Rectal smooth muscle tissue (tissue), 1 donor: ENCODE measurements around the gene ADGRB3.

ENCODE experiments used
- H3K27ac ChIP-seq: one replicate; pipeline ENCODE4 v1.7.0; 2013; ENCODE audit warnings: low read depth, low read length, inconsistent platforms
- H3K27me3 ChIP-seq: one replicate; pipeline ENCODE4 v1.7.0; 2013; ENCODE audit warnings: low read length; ENCODE audit not compliant: control insufficient read depth, insufficient read depth
- H3K36me3 ChIP-seq: one replicate; pipeline ENCODE4 v1.7.0; 2013; ENCODE audit warnings: low read length; ENCODE audit not compliant: control insufficient read depth, insufficient read depth
- H3K4me1 ChIP-seq: one replicate; pipeline ENCODE4 v1.7.0; 2013; ENCODE audit warnings: low read length; ENCODE audit not compliant: control insufficient read depth, insufficient read depth
- H3K4me3 ChIP-seq: one replicate; pipeline ENCODE4 v1.7.0; 2013; ENCODE audit warnings: low read length
- H3K9ac ChIP-seq: one replicate; pipeline ENCODE4 v1.7.0; 2013; ENCODE audit warnings: low read length

ADGRB3 gene

DNA sequence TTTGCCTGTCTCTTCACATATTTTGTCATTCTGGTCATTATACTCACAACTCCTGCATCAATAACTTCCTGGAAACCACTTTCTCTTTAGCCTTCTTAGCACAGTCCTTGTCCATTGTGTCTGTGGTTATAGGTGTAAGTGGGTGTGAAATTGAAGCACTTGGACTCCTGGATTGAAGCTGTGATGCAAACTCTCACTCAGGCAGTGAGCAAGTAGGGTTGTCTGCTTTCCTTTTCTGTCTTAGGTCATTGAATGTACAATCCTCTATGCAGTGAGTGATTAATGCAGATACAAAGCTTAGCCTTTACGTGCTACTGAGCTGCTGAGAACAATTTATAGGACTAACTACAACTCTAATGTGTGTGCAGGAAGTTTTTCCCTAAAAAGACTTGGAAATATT lies 54.8 kb downstream of the ADGRB3 start:
- Histone ChIP-seq H3K9ac (no peak overlapping the region), H3K36me3 (no peaks in the 10 kb centered on the region), H3K27ac (no peak overlapping the region), H3K4me3 (no peak overlapping the region), H3K27me3 (no peaks in the 10 kb centered on the region), H3K4me1 (no peaks in the 10 kb centered on the region)

DNA sequence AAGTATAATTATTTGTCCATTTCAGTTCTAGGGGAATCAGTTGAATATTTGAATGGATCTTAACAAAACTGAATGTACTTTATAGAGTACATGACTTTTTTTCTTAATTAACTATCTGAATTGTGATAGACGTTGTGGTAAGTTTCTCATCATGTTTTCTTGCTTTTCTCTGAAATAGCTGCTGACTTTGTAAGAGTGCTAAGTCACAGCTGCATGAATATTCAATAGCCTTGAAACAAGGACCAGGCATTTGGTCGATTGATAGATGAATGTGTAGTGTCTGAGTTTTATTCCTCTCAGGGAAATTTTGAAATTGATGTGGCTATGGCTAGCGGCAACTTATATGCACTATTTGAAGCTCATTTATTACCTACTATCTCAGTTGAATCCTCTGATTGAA lies 56.0 kb downstream of the ADGRB3 start:
- no peak overlapping the region for H3K9ac ChIP-seq
- no peak overlapping the region for H3K27ac ChIP-seq
- no peaks in the 10 kb centered on the region for H3K36me3 ChIP-seq
- H3K4me1 ChIP-seq, result no peaks in the 10 kb centered on the region
- no peaks in the 10 kb centered on the region for H3K27me3 ChIP-seq
- H3K4me3 ChIP-seq, result no peak overlapping the region

DNA sequence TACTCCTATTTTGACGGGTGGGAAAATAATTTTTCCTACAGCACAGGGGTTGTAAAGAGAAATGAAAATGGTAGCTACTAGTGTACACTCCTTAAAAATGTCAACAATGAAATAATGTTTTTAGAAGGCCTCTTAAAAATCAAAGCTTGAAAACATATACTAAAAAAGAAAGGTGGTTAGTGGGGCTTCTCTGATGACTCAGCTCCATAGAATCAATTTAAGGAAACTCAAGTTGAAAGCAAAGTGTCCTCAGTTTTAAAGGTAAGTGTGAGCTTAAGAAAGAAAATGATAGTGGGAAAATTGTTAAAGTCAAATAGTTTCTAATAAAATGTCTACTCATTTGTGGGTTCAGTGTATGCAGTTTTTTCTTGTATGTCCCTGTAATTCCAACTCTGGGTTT lies 58.2 kb downstream of the ADGRB3 start:
- H3K36me3 ChIP-seq, result no peaks in the 10 kb centered on the region
- H3K4me3 ChIP-seq, result no peak overlapping the region
- no peaks in the 10 kb centered on the region for H3K4me1 ChIP-seq
- no peaks in the 10 kb centered on the region for H3K27me3 ChIP-seq
- H3K27ac ChIP-seq, result no peak overlapping the region
- H3K9ac ChIP-seq, result no peak overlapping the region

DNA sequence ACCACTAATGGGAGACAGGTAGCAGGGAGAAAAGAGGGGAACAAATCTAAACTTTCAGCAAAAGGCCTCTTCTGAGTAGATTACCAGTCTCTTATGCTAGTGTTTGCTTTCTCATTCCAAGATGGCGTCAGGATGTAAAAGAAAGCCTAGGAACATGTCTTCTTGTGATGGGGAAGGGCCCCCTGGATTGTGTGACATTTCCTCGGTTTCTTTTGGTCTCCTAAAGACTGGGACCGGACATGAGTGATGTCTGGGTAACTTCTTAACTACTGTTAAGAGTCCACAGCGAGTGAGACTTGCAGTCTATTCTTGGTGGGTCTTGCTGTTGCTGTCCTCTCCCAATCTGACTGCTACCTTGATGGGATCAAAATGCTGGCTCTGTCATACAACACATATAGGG lies 60.3 kb downstream of the ADGRB3 start:
- no peak overlapping the region for H3K4me3 ChIP-seq
- H3K4me1 ChIP-seq, result no peaks in the 10 kb centered on the region
- no peaks in the 10 kb centered on the region for H3K36me3 ChIP-seq
- H3K9ac ChIP-seq, result no peak overlapping the region
- H3K27ac ChIP-seq, result no peak overlapping the region
- no peaks in the 10 kb centered on the region for H3K27me3 ChIP-seq

DNA sequence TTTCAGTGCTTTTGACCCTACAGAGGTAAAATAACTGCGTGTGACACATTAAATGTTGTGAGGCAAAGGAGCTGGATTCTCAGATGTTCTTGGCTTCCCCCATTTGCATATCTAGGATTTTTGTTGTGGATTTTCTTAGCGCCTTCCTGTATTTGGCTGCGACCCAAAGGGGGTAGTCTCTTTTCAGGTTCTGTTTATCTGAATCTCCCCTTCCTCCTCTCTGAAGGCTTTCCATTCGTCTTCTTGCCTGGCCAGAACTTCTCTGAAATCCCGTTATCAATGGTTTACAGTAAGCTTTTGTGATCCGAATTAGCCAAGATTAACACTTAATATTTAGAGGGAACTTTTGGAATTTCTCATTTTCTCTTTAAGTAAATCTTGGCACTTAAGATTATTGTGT lies 60.8 kb downstream of the ADGRB3 start:
- no peaks in the 10 kb centered on the region for H3K36me3 ChIP-seq
- H3K9ac ChIP-seq, result no peak overlapping the region
- no peak overlapping the region for H3K27ac ChIP-seq
- H3K4me1 ChIP-seq, result no peaks in the 10 kb centered on the region
- no peaks in the 10 kb centered on the region for H3K27me3 ChIP-seq
- H3K4me3 ChIP-seq, result no peak overlapping the region

DNA sequence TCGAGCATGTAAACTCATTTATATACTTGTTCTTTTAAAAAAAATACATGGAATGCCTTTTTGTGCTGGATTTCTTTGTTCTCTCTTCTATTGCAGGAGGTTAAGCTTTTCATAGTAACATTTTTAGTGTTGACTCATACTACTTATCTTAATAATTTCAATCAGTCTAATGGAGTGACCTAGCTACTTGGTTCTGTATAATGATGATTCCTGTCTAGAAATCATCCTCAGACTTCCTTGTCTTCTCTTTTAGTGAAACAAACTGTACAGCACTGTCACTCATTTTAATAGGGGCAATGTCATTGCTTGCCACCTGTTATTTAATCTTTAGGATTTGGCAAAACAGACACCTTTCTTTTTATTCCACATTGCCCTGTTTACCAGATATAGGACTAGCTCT lies 62.3 kb downstream of the ADGRB3 start:
- no peak overlapping the region for H3K4me3 ChIP-seq
- H3K9ac ChIP-seq, result no peak overlapping the region
- H3K36me3 ChIP-seq, result no peaks in the 10 kb centered on the region
- H3K4me1 ChIP-seq, result no peaks in the 10 kb centered on the region
- no peak overlapping the region for H3K27ac ChIP-seq
- H3K27me3 ChIP-seq, result no peaks in the 10 kb centered on the region

DNA sequence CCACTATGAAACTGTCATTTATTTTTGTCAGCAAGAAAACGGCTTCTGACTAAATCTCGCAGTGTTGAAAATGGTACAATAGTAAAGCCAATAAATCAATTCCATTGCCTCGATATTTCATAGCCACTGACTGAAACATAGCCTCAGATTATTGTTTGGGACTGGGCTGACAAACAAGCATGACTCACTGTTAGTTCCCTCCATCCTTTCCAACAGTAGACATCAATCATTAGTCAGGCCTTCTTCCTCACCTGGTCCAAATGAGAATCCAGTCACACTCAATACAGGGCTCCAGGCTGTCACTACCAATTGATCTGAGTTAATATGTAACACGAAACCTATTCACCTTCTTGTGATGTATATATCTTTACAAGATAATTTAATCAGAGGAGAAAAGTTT lies 66.1 kb downstream of the ADGRB3 start:
- no peak overlapping the region for H3K27ac ChIP-seq
- H3K27me3 ChIP-seq, result no peaks in the 10 kb centered on the region
- no peak overlapping the region for H3K9ac ChIP-seq
- no peaks in the 10 kb centered on the region for H3K4me1 ChIP-seq
- H3K4me3 ChIP-seq, result no peak overlapping the region
- H3K36me3 ChIP-seq, result no peaks in the 10 kb centered on the region

DNA sequence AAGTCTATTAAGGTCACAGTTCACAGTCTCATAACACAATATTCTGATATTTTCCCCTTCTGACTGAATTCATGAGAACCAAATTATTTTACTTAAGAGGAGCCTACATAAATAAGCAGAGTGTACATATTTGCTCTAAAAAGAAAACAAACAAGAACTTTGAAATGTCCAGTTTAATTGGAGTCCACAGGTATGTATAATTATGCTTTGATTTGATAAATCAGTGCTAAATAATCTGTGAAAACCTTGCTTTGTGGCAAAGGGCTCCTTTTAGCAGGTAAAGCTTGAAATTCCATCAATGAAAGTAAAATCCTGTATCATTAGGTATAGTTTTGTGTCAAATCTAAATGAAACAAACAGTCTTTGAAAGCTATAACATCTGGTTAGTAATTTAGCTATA lies 69.4 kb downstream of the ADGRB3 start:
- Histone ChIP-seq H3K27me3 (no peaks in the 10 kb centered on the region), H3K4me3 (no peak overlapping the region), H3K36me3 (no peaks in the 10 kb centered on the region), H3K9ac (no peak overlapping the region), H3K27ac (no peak overlapping the region), H3K4me1 (no peaks in the 10 kb centered on the region)

DNA sequence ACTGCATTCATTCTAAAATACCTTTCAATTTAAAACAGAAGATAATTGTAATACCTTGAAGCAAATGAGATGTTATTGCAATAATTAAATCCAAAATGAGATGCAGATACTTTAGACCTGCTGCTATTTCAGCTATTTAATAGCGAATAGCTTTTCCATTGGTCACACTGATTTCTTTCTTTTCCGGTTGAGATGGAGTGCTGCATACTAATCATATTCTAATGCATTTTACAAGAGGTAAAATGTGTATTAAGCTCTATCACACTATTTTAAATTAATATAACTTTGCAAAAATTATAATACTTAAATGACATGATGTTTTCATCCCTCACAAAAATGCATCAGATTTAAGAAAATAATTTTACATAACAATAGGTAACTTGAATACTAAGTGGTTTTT lies 74.0 kb downstream of the ADGRB3 start:
- no peaks in the 10 kb centered on the region for H3K36me3 ChIP-seq
- no peak overlapping the region for H3K27ac ChIP-seq
- H3K27me3 ChIP-seq, result no peaks in the 10 kb centered on the region
- no peak overlapping the region for H3K9ac ChIP-seq
- H3K4me3 ChIP-seq, result no peak overlapping the region
- H3K4me1 ChIP-seq, result no peaks in the 10 kb centered on the region

DNA sequence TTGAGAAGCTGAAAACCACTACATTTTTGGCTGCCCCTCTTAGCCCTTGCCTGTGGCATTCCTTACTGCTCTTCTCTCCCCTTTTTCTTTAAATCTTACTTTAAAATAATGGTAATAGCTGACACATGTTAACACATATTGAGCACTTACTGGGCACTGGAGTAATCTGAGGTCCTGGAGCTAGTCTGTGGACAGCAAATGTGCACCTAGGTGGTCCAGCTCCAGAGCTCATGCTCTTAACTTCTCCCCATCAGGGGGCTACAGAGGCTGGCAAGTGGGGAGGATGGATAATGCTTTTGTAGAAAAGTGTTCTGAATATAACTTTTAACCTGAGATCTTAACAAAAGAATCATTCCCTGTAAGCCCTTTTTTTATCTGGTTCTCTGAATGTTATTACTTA lies 74.8 kb downstream of the ADGRB3 start:
- Histone ChIP-seq H3K4me3 (no peak overlapping the region), H3K36me3 (no peaks in the 10 kb centered on the region), H3K4me1 (no peaks in the 10 kb centered on the region), H3K27me3 (no peaks in the 10 kb centered on the region), H3K9ac (no peak overlapping the region), H3K27ac (no peak overlapping the region)

DNA sequence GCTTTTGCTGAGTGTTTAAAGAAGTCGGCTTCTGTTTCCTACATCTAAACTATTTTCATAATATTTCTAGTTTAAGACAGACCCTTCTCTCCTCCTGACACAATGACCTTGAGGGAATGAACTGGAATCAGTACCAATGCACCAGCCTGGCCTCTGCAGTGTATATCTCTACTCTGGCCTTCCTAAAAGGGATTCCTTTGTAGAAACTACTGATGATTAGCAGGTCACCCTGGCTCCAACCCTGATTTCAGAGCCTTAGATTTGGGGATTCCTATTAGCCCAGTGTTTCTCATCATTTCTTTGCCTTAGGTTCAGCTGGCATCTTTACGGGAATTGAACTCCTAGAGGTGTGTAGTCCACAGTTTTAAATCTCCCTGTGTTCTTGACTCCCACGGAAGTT lies 75.4 kb downstream of the ADGRB3 start:
- H3K4me1 ChIP-seq, result no peaks in the 10 kb centered on the region
- H3K9ac ChIP-seq, result no peak overlapping the region
- H3K27ac ChIP-seq, result no peak overlapping the region
- no peaks in the 10 kb centered on the region for H3K27me3 ChIP-seq
- H3K4me3 ChIP-seq, result no peak overlapping the region
- no peaks in the 10 kb centered on the region for H3K36me3 ChIP-seq

DNA sequence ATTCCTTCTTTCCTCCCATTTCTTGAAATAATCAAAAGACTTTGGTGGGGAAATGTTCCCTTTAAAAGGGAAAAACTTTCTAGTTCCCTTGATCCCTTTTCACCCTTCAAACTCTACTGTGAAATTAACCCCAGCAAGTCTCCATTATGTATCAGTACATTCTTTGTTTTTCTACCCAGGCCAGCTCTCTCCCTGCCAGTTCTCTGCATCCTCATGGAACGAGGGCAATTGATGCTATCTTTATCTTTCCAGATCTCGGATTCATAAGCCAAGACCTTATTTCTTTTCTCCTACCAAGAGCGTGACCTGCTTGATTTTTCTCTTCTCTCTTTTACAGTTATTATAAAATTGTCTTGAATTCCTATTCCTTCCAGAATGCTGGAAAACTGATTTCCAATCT lies 75.8 kb downstream of the ADGRB3 start:
- Histone ChIP-seq H3K9ac (no peak overlapping the region), H3K4me3 (no peak overlapping the region), H3K27ac (no peak overlapping the region), H3K4me1 (no peaks in the 10 kb centered on the region), H3K36me3 (no peaks in the 10 kb centered on the region), H3K27me3 (no peaks in the 10 kb centered on the region)

DNA sequence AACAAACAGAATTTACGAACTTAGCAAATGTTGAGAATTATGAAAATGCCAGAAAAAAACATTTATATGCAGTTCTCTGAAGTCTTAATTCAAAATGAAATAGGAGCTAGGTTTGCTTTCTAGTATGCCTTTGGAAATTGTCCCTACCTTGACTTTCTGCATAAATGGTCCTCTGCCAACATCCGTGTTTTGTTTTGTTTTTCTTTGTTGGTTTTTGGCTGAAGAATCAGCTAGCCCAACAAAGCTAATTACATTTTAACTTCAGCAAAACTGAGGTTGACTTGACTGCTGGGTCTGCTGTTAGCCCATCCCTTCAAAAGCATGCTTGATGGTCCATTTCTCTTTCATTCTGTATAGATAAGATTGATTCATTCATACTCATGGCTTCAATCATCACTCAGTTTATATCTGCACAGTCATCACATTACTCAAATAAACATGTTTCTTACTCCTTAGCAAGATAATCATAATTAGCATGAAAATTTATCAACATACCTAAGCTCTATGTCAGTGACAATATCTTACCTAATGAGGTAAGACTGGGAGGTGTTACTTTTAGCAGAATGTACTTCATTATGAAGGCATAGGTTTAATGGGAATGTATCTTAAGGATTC lies 76.4 kb downstream of the ADGRB3 start:
- no peak overlapping the region for H3K9ac ChIP-seq
- H3K27me3 ChIP-seq, result no peaks in the 10 kb centered on the region
- no peak overlapping the region for H3K4me3 ChIP-seq
- H3K36me3 ChIP-seq, result no peaks in the 10 kb centered on the region
- H3K27ac ChIP-seq, result no peak overlapping the region
- H3K4me1 ChIP-seq, result no peaks in the 10 kb centered on the region
